Pons (tissue), 1 donor: Measurements from ENCODE around the gene PIK3R2.

Experiments used
- DNase-seq: peaks from one replicate; pipeline ENCODE4 v3.0.0-alpha.2; 2016; ENCODE audit warnings: low spot score

PIK3R2 gene

DNA sequence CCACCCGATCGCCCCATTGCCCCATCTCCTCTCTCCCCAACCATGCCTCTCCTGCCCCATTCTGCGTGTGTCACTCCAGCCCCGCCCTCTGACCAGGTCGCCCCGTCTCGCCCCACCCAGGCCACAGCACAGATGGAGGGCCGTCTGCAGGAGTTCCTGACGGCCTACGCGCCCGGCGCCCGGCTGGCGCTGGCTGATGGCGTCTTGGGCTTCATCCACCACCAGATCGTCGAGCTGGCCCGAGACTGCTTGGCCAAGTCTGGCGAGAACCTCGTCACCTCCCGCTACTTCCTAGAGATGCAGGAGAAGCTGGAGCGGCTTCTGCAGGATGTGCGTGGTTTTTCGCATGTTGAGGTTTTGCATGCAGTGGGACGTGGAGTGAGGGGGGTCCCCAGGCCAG is 29.1 kb upstream of the PIK3R2 start:
- no peak for DNase-seq

- DNase-seq, result no peak
These were observed 26.9 kb upstream of the PIK3R2 start for GRCh38 chr19:18126097-18126496.

DNA sequence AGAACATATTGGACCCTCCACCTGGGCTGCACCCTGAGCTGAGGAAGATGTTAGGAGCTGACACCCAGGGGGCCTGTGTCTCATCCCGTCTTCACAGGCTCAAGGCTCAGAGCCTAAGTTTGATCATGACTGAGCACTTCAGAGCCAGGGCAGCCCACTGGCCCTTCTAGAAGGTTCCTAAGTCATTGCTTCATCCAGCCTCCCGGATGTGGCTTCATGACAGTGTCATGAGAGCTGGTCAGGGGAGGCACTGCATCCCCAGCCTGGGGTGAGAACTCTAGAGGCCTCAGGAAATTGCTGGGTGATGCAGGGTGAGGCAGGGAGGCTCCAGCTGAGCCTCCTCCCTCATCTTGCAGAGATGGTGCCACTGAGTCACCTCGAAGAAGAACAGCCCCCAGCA is 24.9 kb upstream of the PIK3R2 start:
- DNase-seq, result no peak

DNA sequence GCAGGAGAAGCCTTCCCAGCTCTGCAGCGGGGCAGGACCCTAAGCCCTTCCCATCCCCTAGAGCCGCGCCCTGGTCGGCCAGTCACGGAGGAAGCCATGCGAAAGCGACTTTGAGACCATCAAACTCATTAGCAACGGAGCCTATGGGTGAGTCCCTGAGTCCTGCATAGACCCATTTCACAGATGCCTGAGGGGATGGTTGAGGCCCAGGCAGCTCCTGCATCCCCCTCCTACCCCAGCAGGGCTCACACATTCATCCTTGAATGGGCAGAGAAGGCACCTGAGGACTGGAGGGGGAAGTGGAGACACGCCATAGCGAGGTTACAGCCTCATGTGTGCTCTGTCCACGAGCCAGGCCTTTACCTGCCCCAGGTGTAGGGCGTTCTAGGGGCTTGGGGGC is 24.2 kb upstream of the PIK3R2 start:
- no peak for DNase-seq

GRCh38 chr19:18130523-18131242 is 22.3 kb upstream of the PIK3R2 start:
- DNase-seq, result no peak

GRCh38 chr19:18131841-18132596 is 20.9 kb upstream of the PIK3R2 start:
- DNase-seq, result no peak

DNA sequence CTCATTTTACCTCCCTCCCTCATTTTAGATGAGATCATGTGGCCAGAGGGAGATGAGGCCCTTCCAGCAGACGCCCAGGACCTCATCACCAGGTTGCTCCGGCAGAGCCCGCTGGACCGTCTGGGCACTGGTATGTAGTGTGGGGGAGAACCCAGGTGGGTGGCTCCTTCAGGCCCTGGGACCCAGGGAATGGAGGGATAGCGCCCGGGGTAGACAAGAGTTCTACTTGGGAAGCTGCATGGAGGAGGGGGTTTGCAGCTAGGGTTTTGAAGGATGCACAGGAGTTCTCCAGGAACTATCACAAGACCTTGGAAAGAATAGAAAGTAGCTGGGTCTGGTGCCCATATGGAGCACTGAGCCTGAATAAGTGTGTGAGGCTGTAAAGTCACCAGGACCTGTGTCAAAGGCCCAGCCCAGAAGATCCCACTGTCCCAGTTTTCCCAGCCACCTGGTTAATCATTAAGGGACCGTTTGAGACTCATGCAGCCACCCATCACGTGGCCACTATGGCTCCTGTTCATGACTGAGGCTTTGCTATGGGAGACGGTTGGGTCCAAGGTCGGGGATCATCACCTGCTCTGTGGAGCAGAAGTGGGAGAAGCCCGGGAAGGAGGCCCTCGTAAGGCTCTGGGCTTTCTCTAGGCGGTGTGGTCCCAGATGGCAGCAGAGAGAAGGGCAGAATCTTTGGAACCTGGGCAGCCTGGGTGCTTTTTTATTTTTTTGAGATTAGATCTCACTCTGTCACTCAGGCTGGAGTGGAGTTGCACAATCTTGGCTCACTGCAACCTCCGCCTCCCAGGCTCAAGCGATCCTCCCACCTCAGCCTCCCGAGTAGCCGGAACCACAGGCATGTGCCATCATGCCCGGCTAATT is 17.0 kb upstream of the PIK3R2 start:
- DNase-seq, result no peak

- no peak for DNase-seq
These were observed 15.7 kb upstream of the PIK3R2 start for GRCh38 chr19:18137242-18137641.

- DNase-seq, result no peak
These were observed 15.2 kb upstream of the PIK3R2 start for GRCh38 chr19:18137657-18138339.

DNA sequence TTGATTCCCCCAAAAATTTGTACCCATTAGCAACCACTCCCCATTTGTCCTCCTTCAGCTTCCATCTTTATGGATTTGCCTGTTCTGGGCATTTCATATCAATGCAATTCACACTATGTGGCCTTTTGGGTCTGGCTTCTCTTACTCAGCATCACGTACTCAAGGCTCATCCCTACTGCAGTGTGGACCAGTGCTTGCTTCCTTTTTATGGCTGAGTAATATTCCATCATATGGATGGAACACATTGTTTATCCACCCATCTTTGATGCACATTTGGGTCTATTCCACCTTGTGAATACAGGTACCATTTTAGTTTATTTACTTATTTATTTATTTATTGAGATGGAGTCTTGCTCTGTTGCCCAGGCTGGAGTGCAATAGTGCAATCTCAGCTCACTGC is 12.5 kb upstream of the PIK3R2 start:
- no peak for DNase-seq

GRCh38 chr19:18141031-18141430 is 11.9 kb upstream of the PIK3R2 start:
- DNase-seq, result no peak

DNA sequence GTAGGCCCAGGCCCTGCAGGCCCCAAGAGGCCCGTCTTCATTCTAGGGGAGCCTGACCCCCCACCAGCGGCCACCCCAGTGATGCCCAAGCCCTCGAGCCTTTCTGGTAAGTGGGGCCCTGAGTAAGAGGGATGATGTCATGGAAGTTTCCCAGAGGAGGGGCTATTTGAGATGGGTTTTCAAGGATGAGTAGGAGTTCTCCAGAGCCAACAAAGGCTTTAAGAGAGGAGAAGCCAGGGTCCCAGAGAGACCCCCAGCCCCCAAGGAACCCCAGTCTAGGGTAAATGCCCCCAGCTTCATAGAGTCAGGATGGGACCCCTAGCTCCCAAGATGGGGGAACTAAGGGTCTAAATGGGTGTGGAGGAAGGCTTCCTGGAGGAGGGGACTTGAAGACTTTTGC is 9.1 kb upstream of the PIK3R2 start:
- no peak for DNase-seq

- DNase-seq, result no peak
These were observed 8.6 kb upstream of the PIK3R2 start for GRCh38 chr19:18144361-18144760.

DNA sequence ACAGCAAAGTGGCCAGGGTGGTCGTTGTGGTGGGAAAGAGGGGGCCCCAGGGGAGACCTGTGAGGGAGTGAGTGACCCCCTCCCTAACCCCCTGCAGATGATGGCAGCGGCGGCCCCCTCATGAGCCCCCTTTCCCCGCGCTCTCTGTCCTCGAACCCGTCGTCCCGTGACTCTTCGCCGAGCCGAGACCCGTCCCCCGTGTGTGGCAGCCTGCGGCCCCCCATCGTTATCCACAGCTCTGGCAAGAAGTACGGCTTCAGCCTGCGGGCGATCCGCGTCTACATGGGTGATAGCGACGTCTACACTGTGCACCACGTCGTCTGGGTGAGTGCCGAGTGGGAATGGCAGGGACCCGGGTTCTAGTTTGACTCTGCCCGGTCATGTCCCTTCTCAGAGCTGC is 8.1 kb upstream of the PIK3R2 start:
- DNase-seq, result no peak

DNA sequence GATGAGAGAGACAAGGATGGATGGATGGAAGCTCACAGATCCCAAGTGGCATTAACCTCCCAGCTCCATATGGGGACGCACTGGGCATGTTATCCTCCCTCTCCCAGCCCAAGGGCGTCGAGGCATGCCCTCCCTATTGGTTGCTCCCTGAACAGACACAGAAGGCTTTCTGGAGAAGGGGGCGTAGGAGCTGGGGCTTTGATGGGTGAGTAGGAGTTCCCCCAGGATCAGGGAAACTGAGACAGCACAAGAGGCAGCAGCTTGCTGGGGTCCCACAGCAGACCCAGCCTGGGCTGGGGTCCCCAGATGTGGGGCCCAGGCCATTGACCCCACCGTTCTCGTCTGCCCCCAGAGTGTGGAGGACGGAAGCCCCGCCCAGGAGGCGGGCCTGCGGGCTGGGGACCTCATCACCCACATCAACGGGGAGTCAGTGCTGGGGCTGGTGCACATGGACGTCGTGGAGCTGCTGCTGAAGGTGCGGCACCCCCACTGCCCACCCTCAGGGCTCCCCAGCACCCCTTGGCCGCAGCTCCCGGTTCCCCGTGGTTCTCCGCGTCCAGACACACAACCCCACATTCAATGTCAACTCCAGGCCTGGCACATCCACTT is 7.5 kb upstream of the PIK3R2 start:
- no peak for DNase-seq

DNA sequence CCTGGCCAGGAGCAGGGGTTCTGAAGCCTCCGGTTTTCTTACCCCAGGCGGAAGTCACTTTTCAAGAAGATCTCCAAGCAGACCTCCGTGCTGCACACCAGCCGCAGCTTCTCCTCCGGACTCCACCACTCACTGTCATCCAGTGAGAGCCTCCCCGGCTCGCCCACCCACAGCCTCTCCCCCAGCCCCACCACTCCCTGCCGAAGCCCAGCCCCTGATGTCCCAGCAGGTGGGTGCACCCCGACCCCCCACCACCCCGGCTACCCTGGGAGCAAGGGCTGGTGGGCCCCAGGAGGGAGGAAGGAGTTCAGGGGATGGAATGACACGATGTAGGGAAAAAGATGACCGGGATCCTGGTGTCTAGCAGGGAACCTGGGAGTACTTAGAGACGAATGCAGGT is 5.6 kb upstream of the PIK3R2 start:
- DNase-seq, result no peak

- no peak for DNase-seq
These were observed 3.4 kb upstream of the PIK3R2 start for GRCh38 chr19:18149596-18149975.

GRCh38 chr19:18150776-18151624 is 2.0 kb upstream of the PIK3R2 start:
- DNase-seq, result no peak

DNA sequence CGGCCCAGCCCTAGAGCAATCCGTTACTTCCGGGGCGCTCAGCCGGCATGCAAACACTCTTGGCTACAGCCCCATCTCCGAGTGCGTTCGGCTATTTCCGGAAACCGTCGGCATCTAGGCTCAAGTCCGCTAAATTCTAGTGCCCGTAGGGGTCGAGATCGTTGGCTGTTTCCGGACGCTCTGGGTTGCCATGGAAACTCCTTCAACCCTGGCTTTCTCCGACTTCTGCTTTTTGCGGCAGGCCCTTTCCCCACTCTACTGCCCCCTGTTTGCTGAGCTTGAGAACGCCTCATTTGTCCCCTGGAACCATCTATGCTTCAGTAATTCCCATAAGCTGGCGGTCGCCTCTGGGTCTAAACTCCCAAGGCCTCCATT is 534 bp upstream of the PIK3R2 start:
- DNase-seq, result peak; percentile 97

- no peak for DNase-seq
These were observed 682 bp downstream of the PIK3R2 start for GRCh38 chr19:18153556-18154134.
